ENCODE data around the gene C14orf93. TPM values are rescaled to one million over a fixed set of nuclear protein-coding genes. Genes with fewer than 3 reads are reported as not detected.

C14orf93 gene
- total RNA-seq, 4 donors from 2014 or later, result 17.1 to 41.2 (median 23.9) TPM

GRCh38 chr14:22984959-22985658 lies 24.8 kb downstream of the C14orf93 start:
- Histone ChIP-seq H3K9me3 (no peaks in the 10 kb centered on the region), H3K36me3 (no peaks in the 10 kb centered on the region), H3K4me3 (no peak overlapping the region), H3K27ac (no peak overlapping the region), H3K4me1 (peaks cover 0 to 31% (median 21%) of the 10 kb centered on the region in 4 donors), H3K27me3 (peaks cover 17% of the 10 kb centered on the region)
- 81 to 89% methylated on average over 3 to 6 of the region's 6 CpGs for WGBS, 2 donors (ENCODE audit: low coverage in 1 of 2)
- in situ Hi-C loops (cut with MboI; ENCODE audit: low pct_ligation_motif_present in 1 of 4, low pct_unique_long_range_greater_than_20kb in 1 of 4, low sequenced_read_pairs in 3 of 4), result loop anchor here in 3 of 4 donors (5.0 to 10.0 kb wide), 2 partner anchors 67 to 80 kb away; no protein-coding TSS in a partner anchor
- no peak for DNase-seq
- no peak for TF ChIP-seq POLR2A (IDR thresholded peaks at IDR 0.05)
- TF ChIP-seq EP300 (IDR thresholded peaks at IDR 0.05; ENCODE audit: low read depth), result no peak
- no peak for TF ChIP-seq POLR2AphosphoS5 (IDR thresholded peaks at IDR 0.05)
- TF ChIP-seq CTCF (IDR thresholded peaks at IDR 0.05), result no peak
- intact Hi-C loops (cut with DNase I; ENCODE audit: low total_unique reads), result no loop called here

- Histone ChIP-seq H3K4me1 (peaks cover 6 to 54% (median 31%) of the 10 kb centered on the region in 4 donors), H3K36me3 (no peaks in the 10 kb centered on the region), H3K27me3 (peaks cover 17% of the 10 kb centered on the region), H3K27ac (peak within 1 kb of the TSS; percentile 66 to 86 (median 77)), H3K4me3 (peak within 1 kb of the TSS; percentile 44 to 67 (median 56)), H3K9me3 (no peaks in the 10 kb centered on the region)
- peak; percentile 86 for DNase-seq
- in situ Hi-C loops (cut with MboI; ENCODE audit: low pct_ligation_motif_present in 1 of 4, low pct_unique_long_range_greater_than_20kb in 1 of 4, low sequenced_read_pairs in 3 of 4), result loop anchor here in 1 of 4 donors (10.0 kb wide), 1 partner anchor 82 kb away; no protein-coding TSS in a partner anchor
- 2% methylated on average over 16 to 41 of the region's 48 CpGs for WGBS, 2 donors (ENCODE audit: low coverage in 1 of 2)
- intact Hi-C loops (cut with DNase I; ENCODE audit: low total_unique reads), result no loop called here
- TF ChIP-seq POLR2A (IDR thresholded peaks at IDR 0.05), result peak; percentile 26
- no peak for TF ChIP-seq EP300 (IDR thresholded peaks at IDR 0.05; ENCODE audit: low read depth)
- no peak for TF ChIP-seq CTCF (IDR thresholded peaks at IDR 0.05)
- TF ChIP-seq POLR2AphosphoS5 (IDR thresholded peaks at IDR 0.05), result peak in 2 of 3 donors; percentile 7 to 38
These were observed 27.3 kb downstream of the C14orf93 start, which contains the start of gene AJUBA for GRCh38 chr14:22982477-22983245. AJUBA (minus strand) TSS chr14:22982551; CDS start chr14:22982266, 285 bp downstream.

- DNase-seq, result no peak
- WGBS, 2 donors (ENCODE audit: low coverage in 1 of 2), result 6% methylated on average over 28 of the region's 51 CpGs; no CpG with 5 or more reads in 1 of the 2 donors
- Histone ChIP-seq H3K36me3 (no peaks in the 10 kb centered on the region), H3K4me3 (peak overlapping the region; percentile 44 to 67 (median 56)), H3K4me1 (peaks cover 11 to 61% (median 38%) of the 10 kb centered on the region in 4 donors), H3K27ac (peak overlapping the region; percentile 66 to 86 (median 77)), H3K9me3 (no peaks in the 10 kb centered on the region), H3K27me3 (peaks cover 17% of the 10 kb centered on the region)
- intact Hi-C loops (cut with DNase I; ENCODE audit: low total_unique reads) (no loop called here), in situ Hi-C loops (cut with MboI; ENCODE audit: low pct_ligation_motif_present in 1 of 4, low pct_unique_long_range_greater_than_20kb in 1 of 4, low sequenced_read_pairs in 3 of 4) (loop anchor here in 1 of 4 donors (10.0 kb wide), 1 partner anchor 83 kb away; no protein-coding TSS in a partner anchor)
- no peak for TF ChIP-seq POLR2A (IDR thresholded peaks at IDR 0.05)
- no peak for TF ChIP-seq CTCF (IDR thresholded peaks at IDR 0.05)
- no peak for TF ChIP-seq EP300 (IDR thresholded peaks at IDR 0.05; ENCODE audit: low read depth)
- TF ChIP-seq POLR2AphosphoS5 (IDR thresholded peaks at IDR 0.05), result no peak
These were observed 28.0 kb downstream of the C14orf93 start for GRCh38 chr14:22981876-22982476.

Data from transverse colon (tissue), 4 donors.